Urothelium cell line (cell line): ENCODE results near the gene LECT2.

ENCODE experiments used
- DNase-seq: peaks from one replicate; pipeline ENCODE4 v3.0.0; 2011; ENCODE audit warnings: low spot score, mixed read lengths
- FAIRE-seq: peaks from 2 replicates; lab custom pipeline; 2011; peaks lifted over from hg19 to GRCh38; lab: Jason Lieb, UNC

LECT2 gene

GRCh38 chr5:135942202-135942771, 12.5 kb downstream of the LECT2 start:
- FAIRE-seq: no peak
- no peak for DNase-seq

GRCh38 chr5:135941711-135942110, 13.1 kb downstream of the LECT2 start:
- FAIRE-seq (no peak), DNase-seq (no peak)

DNA sequence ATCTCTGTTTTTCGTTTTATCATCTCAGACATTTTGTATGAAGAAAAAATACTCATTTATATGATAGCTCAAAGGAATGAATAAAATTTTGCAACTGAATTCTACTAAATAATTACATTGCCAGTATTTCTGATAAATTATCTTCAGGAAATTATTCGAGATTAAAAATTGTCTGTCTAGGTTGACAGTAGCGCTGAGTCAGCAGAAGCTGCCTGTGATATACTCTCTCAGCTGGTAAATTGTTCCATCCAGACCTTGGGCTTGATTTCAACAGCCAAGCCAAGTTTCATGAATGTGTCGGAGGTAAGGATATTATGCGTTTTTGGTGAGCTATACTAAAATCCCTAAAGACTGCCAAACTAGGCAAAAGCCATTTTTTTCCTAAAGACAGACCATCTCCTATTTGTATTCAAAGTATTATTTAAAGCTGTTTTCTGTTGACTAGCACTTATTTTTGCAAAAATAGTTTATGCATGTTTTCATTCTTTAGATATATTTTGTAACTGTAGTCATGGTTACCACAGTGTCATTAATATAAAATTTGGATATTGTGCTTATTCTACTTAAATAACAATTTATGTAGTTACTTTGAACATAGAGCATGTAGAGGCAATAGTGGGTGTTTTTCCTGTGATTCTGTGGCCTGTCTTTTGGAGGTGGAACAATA, 17.4 kb downstream of the LECT2 start:
- FAIRE-seq: no peak
- DNase-seq: no peak

- DNase-seq: no peak
- FAIRE-seq: no peak
These were observed 19.8 kb downstream of the LECT2 start for GRCh38 chr5:135934939-135935338.

- FAIRE-seq (no peak), DNase-seq (no peak)
These were observed 23.9 kb downstream of the LECT2 start for GRCh38 chr5:135930949-135931295.

GRCh38 chr5:135930029-135930948, 24.5 kb downstream of the LECT2 start:
- DNase-seq: no peak
- FAIRE-seq: no peak

- no peak for FAIRE-seq
- DNase-seq: no peak
These were observed 33.4 kb downstream of the LECT2 start for GRCh38 chr5:135921388-135921787.

- DNase-seq (no peak), FAIRE-seq (no peak)
These were observed 34.6 kb downstream of the LECT2 start for GRCh38 chr5:135920199-135920598.

DNA sequence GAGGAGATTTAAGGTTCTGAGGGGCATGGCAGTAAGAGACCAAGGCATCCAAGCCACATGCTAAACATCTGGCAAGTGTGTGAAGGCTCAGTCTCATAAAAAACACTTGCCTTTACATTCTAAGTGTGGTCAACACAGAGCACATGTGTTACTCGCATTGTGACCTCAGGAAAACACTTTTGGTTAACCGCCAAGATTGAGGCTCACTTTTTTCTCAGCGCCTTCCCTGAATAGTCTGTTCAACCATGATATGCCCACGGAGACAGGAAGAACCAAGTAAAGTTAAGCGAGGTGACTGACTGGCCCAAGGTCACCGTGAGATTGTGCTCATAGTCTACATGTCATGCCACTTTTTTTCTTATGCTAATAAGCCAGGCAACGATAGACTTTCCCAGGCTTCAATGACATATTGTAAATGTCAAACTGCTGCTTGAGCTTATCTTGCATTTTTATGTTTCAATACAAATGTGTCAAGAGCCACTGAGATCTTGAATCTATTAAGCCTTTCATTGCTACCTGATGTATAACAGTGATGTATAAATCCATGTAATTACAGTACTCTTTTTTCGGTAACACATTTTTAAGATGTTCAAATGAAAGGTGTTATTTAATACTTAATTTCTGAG, 38.0 kb downstream of the LECT2 start:
- FAIRE-seq (no peak), DNase-seq (no peak)

DNA sequence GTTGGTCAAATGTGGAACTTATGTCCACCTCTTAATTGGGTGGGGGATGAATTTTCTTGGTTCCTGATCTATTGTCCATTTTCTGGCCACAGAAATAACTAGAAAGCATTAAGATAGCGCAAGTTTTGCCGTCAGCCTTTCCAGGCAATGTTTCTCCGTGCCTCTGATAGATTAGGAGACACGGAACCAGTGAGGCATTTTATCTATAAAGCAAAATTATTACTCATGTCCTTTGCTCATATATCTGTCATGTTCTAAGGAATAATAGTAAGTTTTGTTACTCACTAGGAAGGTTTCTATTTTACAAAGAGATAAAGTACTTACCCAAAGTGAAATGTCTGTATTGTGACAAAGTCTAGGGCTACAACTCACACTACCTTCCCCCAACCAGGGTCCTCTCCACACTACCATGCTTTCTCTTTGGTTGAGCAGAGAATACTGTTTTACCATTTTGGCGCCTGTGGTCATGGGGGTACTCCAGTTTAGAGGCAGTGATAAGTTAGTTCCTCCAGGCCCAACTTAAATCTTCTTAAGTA, 39.2 kb downstream of the LECT2 start:
- DNase-seq (no peak), FAIRE-seq (no peak)

DNA sequence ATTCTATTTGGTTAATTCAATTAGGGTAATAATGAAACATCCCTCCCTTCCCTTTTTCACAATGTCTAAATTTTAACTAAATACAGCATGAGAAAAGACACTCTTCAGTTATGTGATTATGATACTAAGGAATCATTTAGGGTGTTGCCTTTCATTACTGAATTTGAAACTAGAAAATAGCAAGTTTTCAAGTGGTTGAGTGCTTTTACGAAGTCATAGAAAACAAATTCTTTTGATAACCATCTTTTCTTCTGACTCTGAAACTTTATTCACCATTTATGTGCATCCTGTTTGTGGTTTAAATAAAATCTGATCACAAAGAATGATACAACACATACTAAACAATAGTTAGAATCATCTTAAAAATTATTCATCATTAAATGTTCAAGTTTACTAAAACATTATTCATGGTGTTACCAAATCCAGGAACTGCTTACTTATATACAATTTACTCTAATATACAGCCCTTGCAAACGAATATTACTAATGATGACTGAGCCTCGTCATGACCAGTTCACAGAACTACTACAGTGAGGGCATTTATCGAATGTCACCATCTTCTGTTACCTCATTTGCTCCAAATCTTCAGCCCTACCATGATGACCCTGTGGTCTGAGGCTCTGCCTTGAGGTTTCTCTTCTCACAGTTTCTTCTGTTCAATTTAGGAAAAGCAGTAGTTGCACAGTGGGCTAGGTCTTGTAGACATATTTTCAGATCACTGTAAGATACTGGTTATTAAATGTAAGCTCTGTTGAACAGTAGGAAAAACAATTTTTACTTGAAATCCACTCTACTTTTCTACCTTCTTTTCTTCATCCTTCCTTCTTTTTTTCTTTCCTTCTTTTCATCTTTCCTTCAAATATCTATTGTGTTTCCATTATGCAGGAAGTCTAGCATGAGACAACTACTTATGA, 40.8 kb downstream of the LECT2 start:
- no peak for DNase-seq
- no peak for FAIRE-seq

DNA sequence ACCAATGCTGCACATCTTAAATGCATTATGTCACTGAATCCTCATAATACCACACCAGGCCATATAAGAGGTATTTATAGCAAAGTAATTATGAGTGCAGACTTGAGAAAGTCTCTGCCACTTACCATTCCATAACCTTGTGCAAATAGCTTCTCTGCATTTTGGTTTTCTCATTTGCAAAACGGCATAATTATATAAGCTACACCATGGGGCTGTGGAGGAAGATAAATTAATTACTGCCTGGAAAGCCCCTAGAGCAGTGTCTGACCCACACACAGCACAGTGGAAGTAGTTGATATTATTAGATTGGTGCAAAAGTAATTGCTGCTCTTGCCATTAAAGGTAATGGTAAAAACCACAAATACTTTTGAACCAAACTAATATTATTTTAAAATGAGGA, 49.6 kb downstream of the LECT2 start:
- no peak for FAIRE-seq
- DNase-seq: no peak

DNA sequence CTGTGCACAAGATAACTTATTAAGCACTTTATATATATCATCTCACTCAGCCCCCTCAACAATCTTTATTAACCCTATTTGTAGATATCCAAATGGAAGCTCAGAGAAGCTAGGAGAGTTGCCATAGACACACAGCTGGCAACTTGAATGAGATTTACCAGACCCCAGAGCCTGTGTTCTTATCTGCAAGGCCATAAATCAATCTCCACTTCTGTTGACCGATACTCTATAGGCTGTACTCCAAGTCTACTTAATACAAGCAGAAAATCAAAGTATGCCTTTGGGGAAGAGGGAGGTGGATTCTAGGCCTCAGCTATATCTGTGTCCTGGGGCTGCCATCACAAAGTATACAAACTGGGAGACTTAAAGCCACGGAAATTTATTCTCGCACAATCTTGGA, 53.1 kb downstream of the LECT2 start:
- FAIRE-seq (no peak), DNase-seq (no peak)

DNA sequence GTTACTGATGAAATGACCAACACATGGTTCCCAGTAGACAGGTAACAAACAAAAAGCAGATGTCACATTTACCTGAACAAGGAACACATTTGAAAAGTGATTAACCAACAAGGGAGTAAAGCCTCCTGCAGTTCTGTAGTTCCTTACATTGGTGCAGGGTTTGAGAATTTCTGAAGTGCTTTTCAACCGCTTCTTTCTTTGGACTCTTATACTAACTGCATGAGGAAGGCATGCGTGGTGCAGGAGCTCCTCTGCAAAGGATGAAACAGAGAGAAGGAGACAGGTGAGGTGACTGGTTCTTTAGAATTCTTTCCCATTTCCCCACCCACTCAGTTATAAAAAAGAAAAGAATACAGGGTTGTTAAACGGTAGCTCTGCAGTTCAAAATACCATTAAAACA, 54.5 kb downstream of the LECT2 start:
- FAIRE-seq: no peak

GRCh38 chr5:135898651-135899050, 56.1 kb downstream of the LECT2 start:
- no peak for FAIRE-seq
- no peak for DNase-seq

More for the DNA sequence above, 54.5 kb downstream of the LECT2 start:
- no peak for DNase-seq
